ENCODE data around the gene EPHA7.

DNA sequence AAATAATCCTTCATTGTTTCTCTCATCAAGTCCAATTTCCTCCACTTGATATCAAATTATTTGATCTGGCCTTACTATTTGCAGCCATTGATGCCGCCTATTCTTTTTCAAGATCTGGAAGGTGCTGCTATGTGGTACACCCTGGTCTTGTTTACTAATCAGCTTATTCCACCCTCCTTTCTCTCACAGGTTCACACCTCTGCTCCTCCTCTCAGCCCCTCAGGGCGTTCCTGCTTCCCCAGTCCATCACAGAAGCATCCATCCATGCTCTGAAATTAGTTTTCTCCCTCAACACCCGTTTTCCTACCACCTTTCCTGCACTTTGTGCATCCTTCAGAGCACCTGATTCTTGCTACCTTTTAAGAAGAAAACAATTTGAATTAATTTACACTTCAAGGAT is 183.6 kb downstream of the EPHA7 start:
- no peak for TF ChIP-seq ESRRA (CRISPR knock-in tag; IDR thresholded peaks at IDR 0.05; ENCODE audit: borderline replicate concordance)
- TF ChIP-seq TCF7 (CRISPR knock-in tag; IDR thresholded peaks at IDR 0.05; ENCODE audit: low read depth): no peak
- TF ChIP-seq ELF4 (CRISPR knock-in tag; IDR thresholded peaks at IDR 0.05; ENCODE audit: low read depth): no peak
- TF ChIP-seq GABPB1 (CRISPR knock-in tag; IDR thresholded peaks at IDR 0.05): no peak
- TF ChIP-seq, protein P1, sequence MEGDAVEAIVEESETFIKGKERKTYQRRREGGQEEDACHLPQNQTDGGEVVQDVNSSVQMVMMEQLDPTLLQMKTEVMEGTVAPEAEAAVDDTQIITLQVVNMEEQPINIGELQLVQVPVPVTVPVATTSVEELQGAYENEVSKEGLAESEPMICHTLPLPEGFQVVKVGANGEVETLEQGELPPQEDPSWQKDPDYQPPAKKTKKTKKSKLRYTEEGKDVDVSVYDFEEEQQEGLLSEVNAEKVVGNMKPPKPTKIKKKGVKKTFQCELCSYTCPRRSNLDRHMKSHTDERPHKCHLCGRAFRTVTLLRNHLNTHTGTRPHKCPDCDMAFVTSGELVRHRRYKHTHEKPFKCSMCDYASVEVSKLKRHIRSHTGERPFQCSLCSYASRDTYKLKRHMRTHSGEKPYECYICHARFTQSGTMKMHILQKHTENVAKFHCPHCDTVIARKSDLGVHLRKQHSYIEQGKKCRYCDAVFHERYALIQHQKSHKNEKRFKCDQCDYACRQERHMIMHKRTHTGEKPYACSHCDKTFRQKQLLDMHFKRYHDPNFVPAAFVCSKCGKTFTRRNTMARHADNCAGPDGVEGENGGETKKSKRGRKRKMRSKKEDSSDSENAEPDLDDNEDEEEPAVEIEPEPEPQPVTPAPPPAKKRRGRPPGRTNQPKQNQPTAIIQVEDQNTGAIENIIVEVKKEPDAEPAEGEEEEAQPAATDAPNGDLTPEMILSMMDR (IDR thresholded peaks at IDR 0.05): no peak
